Measurements from ENCODE around the gene NEK4. TPM values are rescaled to one million over a fixed set of nuclear protein-coding genes. Genes with fewer than 3 reads are reported as not detected.

NEK4 gene
- total RNA-seq, result 13.9 TPM
- 1 to 10 TPM; 6.3 to 8.5 (median 7.2) TPM for polyA plus RNA-seq

- peaks cover 15% of the 10 kb centered on the region for H3K4me1 ChIP-seq (ENCODE audit: control insufficient read depth, insufficient read depth, low read length, poor library complexity, severe bottlenecking)
- Mint-ChIP-seq H3K4me3 (peak within 1 kb of the TSS; percentile 93 to 98 (median 98)), H3K27me3 (peaks cover 2% of the 10 kb centered on the region), H3K36me3 (peaks cover 3% of the 10 kb centered on the region), H3K27ac (peak within 1 kb of the TSS; percentile 90 to 97 (median 92)), H3K4me1 (peaks cover 15 to 25% (median 21%) of the 10 kb centered on the region in 4 donors), H3K9me3 (no peaks in the 10 kb centered on the region)
- ATAC-seq (ENCODE audit: low read depth in 2 of 2) (peak; percentile 93 to 94), DNase-seq (peak; percentile 65 to 90 (median 73))
- H3K27ac ChIP-seq (ENCODE audit: insufficient read depth, low read length, poor library complexity, severe bottlenecking), result peak within 1 kb of the TSS; percentile 62
- no peaks in the 10 kb centered on the region for H3K27me3 ChIP-seq (ENCODE audit: control insufficient read depth, insufficient read depth, low read length)
- no peaks in the 10 kb centered on the region for H3K9me3 ChIP-seq (ENCODE audit: control insufficient read depth in 2 of 2, low read length in 2 of 2)
- H3K4me3 ChIP-seq (ENCODE audit: low read depth, low read length), result peak within 1 kb of the TSS; percentile 90
- peaks cover 13% of the 10 kb centered on the region for H3K36me3 ChIP-seq (ENCODE audit: control insufficient read depth, insufficient read depth, low read length)
Observed at GRCh38 chr3:52770496-52771333, at the start of gene NEK4. Gene NEK4 (minus strand): TSS chr3:52770940. CDS start chr3:52770746, 194 bp downstream.

- no peaks in the 10 kb centered on the region for H3K27me3 ChIP-seq (ENCODE audit: control insufficient read depth, insufficient read depth, low read length)
- no peaks in the 10 kb centered on the region for H3K27me3 Mint-ChIP-seq
- peaks cover 13% of the 10 kb centered on the region for H3K36me3 ChIP-seq (ENCODE audit: control insufficient read depth, insufficient read depth, low read length)
- H3K27ac Mint-ChIP-seq, result no peak overlapping the region
- no peak overlapping the region for H3K27ac ChIP-seq (ENCODE audit: insufficient read depth, low read length, poor library complexity, severe bottlenecking)
- DNase-seq (no peak), ATAC-seq (ENCODE audit: low read depth in 2 of 2) (no peak)
- no peaks in the 10 kb centered on the region for H3K4me1 Mint-ChIP-seq
- no peak overlapping the region for H3K4me3 ChIP-seq (ENCODE audit: low read depth, low read length)
- no peaks in the 10 kb centered on the region for H3K4me1 ChIP-seq (ENCODE audit: control insufficient read depth, insufficient read depth, low read length, poor library complexity, severe bottlenecking)
- peaks cover 3% of the 10 kb centered on the region for H3K36me3 Mint-ChIP-seq
- no peaks in the 10 kb centered on the region for H3K9me3 Mint-ChIP-seq
- no peak overlapping the region for H3K4me3 Mint-ChIP-seq
- H3K9me3 ChIP-seq (ENCODE audit: control insufficient read depth in 2 of 2, low read length in 2 of 2), result no peaks in the 10 kb centered on the region
Observed at GRCh38 chr3:52819936-52820335, 49.2 kb upstream of the NEK4 start.

GRCh38 chr3:52817860-52818259 lies 47.1 kb upstream of the NEK4 start:
- peaks cover 4% of the 10 kb centered on the region for H3K36me3 ChIP-seq (ENCODE audit: control insufficient read depth, insufficient read depth, low read length)
- Mint-ChIP-seq H3K4me1 (no peaks in the 10 kb centered on the region), H3K9me3 (no peaks in the 10 kb centered on the region), H3K27me3 (no peaks in the 10 kb centered on the region), H3K4me3 (no peak overlapping the region), H3K36me3 (peaks cover 3% of the 10 kb centered on the region), H3K27ac (peak overlapping the region in 1 of 3 donors; percentile 36)
- no peaks in the 10 kb centered on the region for H3K9me3 ChIP-seq (ENCODE audit: control insufficient read depth in 2 of 2, low read length in 2 of 2)
- no peaks in the 10 kb centered on the region for H3K4me1 ChIP-seq (ENCODE audit: control insufficient read depth, insufficient read depth, low read length, poor library complexity, severe bottlenecking)
- no peak for ATAC-seq (ENCODE audit: low read depth in 2 of 2)
- no peak overlapping the region for H3K4me3 ChIP-seq (ENCODE audit: low read depth, low read length)
- H3K27ac ChIP-seq (ENCODE audit: insufficient read depth, low read length, poor library complexity, severe bottlenecking), result no peak overlapping the region
- no peaks in the 10 kb centered on the region for H3K27me3 ChIP-seq (ENCODE audit: control insufficient read depth, insufficient read depth, low read length)
- DNase-seq, result no peak

GRCh38 chr3:52817221-52817620 lies 46.5 kb upstream of the NEK4 start:
- Histone ChIP-seq H3K9me3 (ENCODE audit: control insufficient read depth in 2 of 2, low read length in 2 of 2) (no peaks in the 10 kb centered on the region), H3K27ac (ENCODE audit: insufficient read depth, low read length, poor library complexity, severe bottlenecking) (no peak overlapping the region), H3K36me3 (ENCODE audit: control insufficient read depth, insufficient read depth, low read length) (peaks cover 4% of the 10 kb centered on the region), H3K4me3 (ENCODE audit: low read depth, low read length) (no peak overlapping the region), H3K4me1 (ENCODE audit: control insufficient read depth, insufficient read depth, low read length, poor library complexity, severe bottlenecking) (no peaks in the 10 kb centered on the region), H3K27me3 (ENCODE audit: control insufficient read depth, insufficient read depth, low read length) (no peaks in the 10 kb centered on the region)
- Mint-ChIP-seq H3K27me3 (no peaks in the 10 kb centered on the region), H3K27ac (peak overlapping the region in 1 of 3 donors; percentile 43), H3K9me3 (no peaks in the 10 kb centered on the region), H3K4me3 (no peak overlapping the region), H3K36me3 (peaks cover 3% of the 10 kb centered on the region), H3K4me1 (no peaks in the 10 kb centered on the region)
- ATAC-seq (ENCODE audit: low read depth in 2 of 2) (no peak), DNase-seq (no peak)

GRCh38 chr3:52816654-52817053 lies 45.9 kb upstream of the NEK4 start:
- H3K4me3 ChIP-seq (ENCODE audit: low read depth, low read length), result no peak overlapping the region

GRCh38 chr3:52816199-52816598 lies 45.5 kb upstream of the NEK4 start:
- H3K27me3 ChIP-seq (ENCODE audit: control insufficient read depth, insufficient read depth, low read length), result no peaks in the 10 kb centered on the region
- H3K27me3 Mint-ChIP-seq, result no peaks in the 10 kb centered on the region
- ATAC-seq (ENCODE audit: low read depth in 2 of 2), result no peak
- DNase-seq, result no peak
- H3K4me3 ChIP-seq (ENCODE audit: low read depth, low read length), result no peak overlapping the region
- H3K9me3 ChIP-seq (ENCODE audit: control insufficient read depth in 2 of 2, low read length in 2 of 2), result no peaks in the 10 kb centered on the region
- H3K4me3 Mint-ChIP-seq, result no peak overlapping the region
- H3K4me1 Mint-ChIP-seq, result no peaks in the 10 kb centered on the region
- H3K36me3 Mint-ChIP-seq, result peaks cover 2% of the 10 kb centered on the region
- H3K27ac ChIP-seq (ENCODE audit: insufficient read depth, low read length, poor library complexity, severe bottlenecking), result no peak overlapping the region
- no peaks in the 10 kb centered on the region for H3K9me3 Mint-ChIP-seq
- no peaks in the 10 kb centered on the region for H3K4me1 ChIP-seq (ENCODE audit: control insufficient read depth, insufficient read depth, low read length, poor library complexity, severe bottlenecking)
- no peak overlapping the region for H3K27ac Mint-ChIP-seq
- peaks cover 4% of the 10 kb centered on the region for H3K36me3 ChIP-seq (ENCODE audit: control insufficient read depth, insufficient read depth, low read length)

More at GRCh38 chr3:52816654-52817053, 45.9 kb upstream of the NEK4 start:
- no peaks in the 10 kb centered on the region for H3K4me1 ChIP-seq (ENCODE audit: control insufficient read depth, insufficient read depth, low read length, poor library complexity, severe bottlenecking)
- H3K36me3 ChIP-seq (ENCODE audit: control insufficient read depth, insufficient read depth, low read length), result peaks cover 4% of the 10 kb centered on the region
- no peaks in the 10 kb centered on the region for H3K9me3 Mint-ChIP-seq
- H3K36me3 Mint-ChIP-seq, result peaks cover 3% of the 10 kb centered on the region
- H3K4me1 Mint-ChIP-seq, result no peaks in the 10 kb centered on the region
- no peak overlapping the region for H3K4me3 Mint-ChIP-seq
- H3K27me3 Mint-ChIP-seq, result no peaks in the 10 kb centered on the region
- H3K9me3 ChIP-seq (ENCODE audit: control insufficient read depth in 2 of 2, low read length in 2 of 2), result no peaks in the 10 kb centered on the region
- ATAC-seq (ENCODE audit: low read depth in 2 of 2), result no peak
- no peak for DNase-seq
- no peak overlapping the region for H3K27ac Mint-ChIP-seq
- H3K27me3 ChIP-seq (ENCODE audit: control insufficient read depth, insufficient read depth, low read length), result no peaks in the 10 kb centered on the region
- no peak overlapping the region for H3K27ac ChIP-seq (ENCODE audit: insufficient read depth, low read length, poor library complexity, severe bottlenecking)

GRCh38 chr3:52813810-52814209 lies 43.1 kb upstream of the NEK4 start:
- DNase-seq (no peak), ATAC-seq (ENCODE audit: low read depth in 2 of 2) (no peak)
- Histone ChIP-seq H3K4me1 (ENCODE audit: control insufficient read depth, insufficient read depth, low read length, poor library complexity, severe bottlenecking) (no peaks in the 10 kb centered on the region), H3K4me3 (ENCODE audit: low read depth, low read length) (no peak overlapping the region), H3K9me3 (ENCODE audit: control insufficient read depth in 2 of 2, low read length in 2 of 2) (no peaks in the 10 kb centered on the region), H3K27me3 (ENCODE audit: control insufficient read depth, insufficient read depth, low read length) (no peaks in the 10 kb centered on the region), H3K36me3 (ENCODE audit: control insufficient read depth, insufficient read depth, low read length) (no peaks in the 10 kb centered on the region), H3K27ac (ENCODE audit: insufficient read depth, low read length, poor library complexity, severe bottlenecking) (no peak overlapping the region)
- H3K9me3 Mint-ChIP-seq, result no peaks in the 10 kb centered on the region
- no peak overlapping the region for H3K4me3 Mint-ChIP-seq
- no peak overlapping the region for H3K27ac Mint-ChIP-seq
- H3K4me1 Mint-ChIP-seq, result peaks cover 0 to 10% (median 4%) of the 10 kb centered on the region in 4 donors
- no peaks in the 10 kb centered on the region for H3K27me3 Mint-ChIP-seq
- no peaks in the 10 kb centered on the region for H3K36me3 Mint-ChIP-seq

Data from CD4-positive, CD25-positive, alpha-beta regulatory T cell (primary cell).